NCI-H526 treated with DMSO at 0.1 percent for 48 hours (cell line): ENCODE measurements around the gene DSC3.

ENCODE experiments used
- DNase-seq: peaks from one replicate; lab custom pipeline; 2025; lab: John Stamatoyannopoulos, UW

The DSC3 gene

GRCh38 chr18:31042406-31043181 lies at the start of gene DSC3:
Gene DSC3 (minus strand): TSS chr18:31042742. CDS start chr18:31042660, 82 bp downstream.
- DNase-seq = peak; percentile 16

- no peak for DNase-seq
Measured at GRCh38 chr18:31091350-31091749, 48.8 kb upstream of the DSC3 start.

DNA sequence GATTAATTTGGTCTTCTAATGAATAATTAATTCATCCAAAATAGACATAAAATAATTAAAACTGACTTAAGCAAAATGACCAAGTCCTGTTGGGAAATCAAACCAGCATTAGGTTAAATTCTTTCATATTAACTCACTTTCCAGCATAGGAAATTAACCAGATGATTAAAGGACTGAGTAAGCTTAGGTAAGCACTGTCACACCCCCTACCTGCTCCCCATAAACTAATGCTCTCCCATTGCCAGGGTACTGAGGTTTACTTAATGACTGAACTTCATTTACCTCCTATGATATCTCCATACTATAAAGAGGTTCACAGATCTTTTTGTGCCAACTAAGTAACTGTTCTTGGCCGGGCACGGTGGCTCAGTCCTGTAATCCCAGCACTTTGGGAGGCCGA lies 46.0 kb upstream of the DSC3 start:
- DNase-seq = no peak

- no peak for DNase-seq
Measured at GRCh38 chr18:31079973-31080372, 37.4 kb upstream of the DSC3 start.

DNA sequence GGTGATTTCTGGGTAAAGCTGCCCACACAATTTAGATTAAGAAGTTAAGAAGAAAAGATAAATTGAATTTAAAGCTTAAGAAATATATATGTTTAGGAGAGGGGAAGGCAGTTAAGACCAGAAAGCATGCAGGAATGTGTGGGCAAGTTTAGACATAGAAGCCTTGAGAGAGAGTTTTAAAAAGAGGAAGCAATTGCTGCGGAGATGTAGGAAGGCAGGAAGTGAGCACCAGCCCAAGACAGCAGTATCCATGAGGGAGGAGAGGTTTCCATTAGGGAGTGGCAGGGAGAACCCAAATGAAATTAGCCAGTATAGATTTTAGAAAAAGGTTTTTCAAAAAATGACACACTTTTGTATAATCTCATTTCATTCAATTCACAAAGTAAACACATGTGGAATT lies 35.3 kb upstream of the DSC3 start:
- DNase-seq = no peak

DNA sequence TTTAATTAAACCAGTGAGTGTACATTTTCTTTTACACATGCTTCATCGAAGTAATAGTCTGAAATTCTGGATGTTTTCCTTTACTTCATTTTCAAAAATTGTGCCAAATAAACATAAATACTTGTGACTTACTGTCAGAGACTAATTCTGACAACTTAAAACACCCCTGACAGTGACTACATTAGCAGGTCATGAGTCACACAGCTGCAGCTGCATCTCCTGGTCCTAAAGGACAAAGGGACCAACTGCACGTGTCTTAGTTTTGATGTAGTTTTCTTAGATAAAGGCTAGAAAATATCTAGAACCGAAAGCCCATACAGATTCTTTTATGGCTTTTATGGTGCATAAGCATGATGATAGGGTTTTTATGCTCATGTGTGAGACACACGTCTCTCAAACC lies 29.6 kb upstream of the DSC3 start:
- DNase-seq = no peak

DNA sequence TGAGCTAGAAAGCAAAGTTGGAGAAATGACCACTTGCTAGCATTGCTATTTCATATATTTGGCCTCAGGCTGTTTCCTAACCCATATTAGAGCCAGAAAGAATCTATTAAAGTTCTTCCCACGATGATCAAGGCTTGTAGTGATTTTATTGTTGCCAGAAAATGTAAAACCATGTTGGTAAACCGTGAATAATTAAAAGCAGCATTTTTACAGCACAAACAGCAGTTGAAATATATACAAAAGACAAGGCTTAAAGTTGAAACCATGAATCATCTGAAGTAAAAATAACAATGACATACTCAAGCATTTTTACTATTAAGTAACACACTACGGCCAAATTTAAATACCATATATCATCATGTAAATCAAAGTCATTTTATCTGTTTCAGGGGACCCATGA lies 27.7 kb upstream of the DSC3 start:
- no peak for DNase-seq

- DNase-seq = no peak
Measured at GRCh38 chr18:31066266-31066665, 23.7 kb upstream of the DSC3 start.

DNA sequence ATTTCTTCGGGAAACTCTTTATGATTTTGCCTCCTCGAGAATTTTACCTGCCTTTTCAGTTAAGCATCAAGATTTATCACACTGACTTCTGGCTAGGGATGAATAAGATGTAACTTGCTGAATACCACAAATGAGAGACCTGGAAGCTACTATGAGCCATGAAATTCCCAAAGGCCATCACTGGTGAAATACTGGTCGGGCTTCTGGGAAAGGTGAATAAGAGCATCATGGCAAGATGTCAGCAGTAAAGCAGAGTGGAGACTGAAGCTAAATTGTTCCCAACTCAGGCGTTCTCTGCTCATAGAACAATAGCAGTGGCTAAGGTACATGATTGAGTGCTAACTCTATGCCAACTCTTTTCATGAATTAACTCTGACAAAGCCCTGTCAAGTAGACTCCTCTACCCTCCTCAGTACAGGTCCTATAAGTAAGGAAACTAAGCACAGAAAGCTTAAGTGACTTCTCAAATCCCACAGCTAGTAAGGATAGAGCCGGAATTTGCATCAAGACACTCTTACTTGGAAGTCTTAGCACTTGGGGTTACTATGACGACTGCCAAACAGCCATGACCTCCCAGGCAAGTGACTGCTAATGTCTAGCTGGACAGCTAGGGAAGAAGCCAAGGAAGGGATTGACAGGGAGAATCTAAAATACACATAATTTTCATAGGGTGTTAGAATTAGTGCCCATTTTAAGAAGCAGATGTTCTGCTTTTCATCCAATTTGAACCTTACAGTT lies 22.7 kb upstream of the DSC3 start:
- DNase-seq = no peak

- DNase-seq = no peak
Measured at GRCh38 chr18:31064130-31064529, 21.6 kb upstream of the DSC3 start.

- no peak for DNase-seq
Measured at GRCh38 chr18:31061945-31062344, 19.4 kb upstream of the DSC3 start.

DNA sequence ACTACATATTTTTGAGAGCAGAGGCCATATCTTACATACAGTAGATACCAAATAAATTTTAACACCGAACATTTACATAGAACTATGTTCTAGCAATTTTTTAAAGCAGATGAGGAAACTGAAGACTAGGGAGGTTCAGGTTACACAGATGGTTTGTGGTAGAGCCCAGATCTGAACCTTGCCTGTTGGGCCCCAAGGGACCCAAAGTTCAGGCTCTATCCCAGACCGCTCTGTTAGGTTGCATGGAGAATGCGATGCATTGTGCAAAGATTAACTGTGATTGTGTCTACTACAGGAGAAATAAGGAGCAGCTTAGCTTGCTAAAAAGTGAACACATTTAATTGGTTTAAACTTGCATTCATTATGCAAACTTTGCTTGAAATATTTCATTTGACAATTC lies 16.4 kb upstream of the DSC3 start:
- no peak for DNase-seq

GRCh38 chr18:31057917-31058316 lies 15.4 kb upstream of the DSC3 start:
- DNase-seq = no peak

DNA sequence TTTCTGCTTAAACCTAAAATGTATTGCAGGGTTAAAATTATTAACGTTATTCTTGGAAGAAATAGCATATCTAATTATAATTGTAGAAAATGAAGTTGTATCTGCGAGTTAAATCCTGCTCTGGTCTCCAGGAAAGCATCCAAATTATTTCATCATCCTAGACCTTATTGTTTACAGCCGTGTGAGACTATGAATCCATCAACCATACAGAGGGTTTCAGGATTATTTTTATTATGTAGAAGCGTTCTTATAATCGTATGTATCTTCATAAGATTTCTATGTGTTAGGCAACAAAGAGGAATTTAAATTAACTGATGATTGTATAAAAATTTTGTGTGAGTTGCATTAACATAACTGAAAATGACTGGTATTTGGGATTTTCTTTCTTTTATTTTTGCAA lies 14.5 kb upstream of the DSC3 start:
- DNase-seq = no peak

DNA sequence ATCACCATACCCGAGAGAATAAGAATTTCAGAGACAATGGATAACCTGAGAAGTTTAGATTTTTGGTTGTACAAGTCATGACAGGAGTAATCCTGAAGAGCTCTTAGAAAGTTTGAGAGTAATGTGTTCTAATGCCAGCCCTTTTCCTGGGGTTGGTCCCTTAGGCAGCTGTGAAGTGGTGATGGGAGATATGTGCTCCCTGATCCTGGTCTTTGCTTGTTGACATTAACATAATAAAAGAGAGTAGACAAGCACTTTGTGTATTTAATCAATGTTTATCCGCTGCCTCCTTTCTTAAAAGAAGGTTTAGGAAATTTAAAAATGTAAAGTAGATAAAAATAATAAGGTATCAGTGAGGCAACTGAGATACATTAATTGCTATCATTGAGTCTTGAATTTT lies 13.8 kb upstream of the DSC3 start:
- no peak for DNase-seq

DNA sequence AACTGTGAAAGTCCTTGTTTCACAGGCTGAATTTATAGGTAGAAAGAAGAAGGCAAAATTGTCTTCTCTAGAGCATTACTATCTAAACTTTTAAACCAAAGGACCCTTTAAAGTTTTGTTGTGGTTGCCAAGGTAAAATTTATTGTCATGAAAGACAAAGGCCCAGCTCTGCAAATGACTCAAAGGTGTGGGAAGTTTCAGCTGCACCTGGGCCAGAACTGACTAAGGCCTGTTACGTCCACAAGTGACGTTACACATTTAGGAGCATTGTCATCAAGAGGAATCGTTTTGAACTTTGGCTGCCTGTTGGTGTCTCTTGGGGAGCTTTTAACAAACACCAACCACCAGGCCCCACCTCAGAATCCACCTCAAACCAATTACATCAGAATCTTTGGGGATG lies 8.1 kb upstream of the DSC3 start:
- DNase-seq = no peak

- DNase-seq = no peak
Measured at GRCh38 chr18:31049189-31049588, 6.6 kb upstream of the DSC3 start.

- DNase-seq = no peak
Measured at GRCh38 chr18:31048216-31048615, 5.7 kb upstream of the DSC3 start.

DNA sequence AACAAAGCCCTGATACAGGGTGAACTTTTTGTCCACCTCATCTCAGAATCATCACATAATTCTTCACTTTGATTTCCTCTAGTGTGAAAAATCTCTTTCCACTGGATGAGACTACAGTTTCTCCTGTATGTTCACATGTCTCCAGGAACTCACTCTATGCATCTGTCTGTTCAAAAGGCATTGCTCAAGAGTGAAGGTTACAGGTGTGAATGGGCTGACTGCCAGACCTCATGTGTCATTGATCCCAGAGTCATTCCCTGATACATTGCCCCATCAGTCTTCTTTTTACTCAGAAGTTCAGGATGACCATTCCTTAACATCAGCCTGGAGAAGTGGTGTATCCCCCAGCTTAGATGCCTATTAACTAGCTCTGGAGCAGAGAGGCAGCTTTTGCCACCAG lies 4.4 kb upstream of the DSC3 start:
- no peak for DNase-seq

DNA sequence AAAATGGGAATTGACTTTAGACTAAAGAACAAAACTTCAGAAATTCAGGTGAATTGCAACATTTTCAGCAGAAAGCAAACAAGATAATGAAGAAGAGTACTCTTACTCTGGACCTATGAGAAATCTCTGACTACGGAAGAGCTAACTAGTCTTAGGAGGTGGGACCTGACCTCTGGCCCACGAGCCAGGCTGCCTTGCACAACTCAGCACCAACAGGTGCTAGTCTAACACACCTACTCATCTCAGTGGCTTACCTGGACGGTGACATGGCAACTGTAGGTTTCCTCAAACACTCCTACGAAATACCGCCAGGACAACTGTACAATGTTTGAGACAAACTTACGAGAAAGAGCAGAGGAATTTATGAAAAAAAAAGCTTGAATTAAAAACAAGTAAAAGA lies 3.1 kb upstream of the DSC3 start:
- DNase-seq = no peak

DNA sequence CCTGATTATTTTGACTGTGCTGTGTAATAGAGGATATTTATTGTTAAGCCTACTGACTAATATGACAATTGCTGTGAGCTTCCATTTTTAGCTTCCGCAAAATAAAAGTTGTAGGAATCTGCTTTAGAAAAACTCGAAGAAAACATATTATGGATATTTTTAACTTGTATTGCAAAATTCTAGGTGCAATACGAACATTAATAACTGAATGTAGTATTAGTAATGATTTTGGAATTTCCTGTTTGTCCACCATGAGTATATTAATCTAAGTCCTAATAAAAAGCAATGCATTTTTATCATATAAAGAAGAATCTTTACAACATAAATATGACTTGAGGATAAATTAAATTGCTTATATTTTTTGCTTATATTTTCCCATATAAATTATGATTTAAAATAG lies 2.4 kb upstream of the DSC3 start:
- DNase-seq = no peak

DNA sequence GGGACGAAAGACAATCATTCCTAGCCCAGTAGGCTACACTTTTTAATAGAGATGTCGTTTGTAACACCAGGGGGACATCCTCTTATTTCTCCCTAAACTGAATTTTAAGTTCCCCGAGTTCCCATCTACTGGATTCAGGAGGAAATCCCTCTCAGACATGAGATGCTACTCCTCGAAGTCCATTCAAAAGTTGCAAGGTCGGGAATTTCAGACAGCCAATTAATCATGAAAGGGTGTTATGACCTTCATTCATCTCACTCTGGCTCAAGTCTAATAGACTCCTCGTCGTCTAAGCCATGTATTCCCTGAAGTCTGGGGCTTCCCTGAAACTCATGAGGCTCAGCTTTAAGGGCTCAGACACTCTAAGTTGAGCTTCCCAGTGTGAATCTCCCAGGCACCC lies 1.2 kb upstream of the DSC3 start:
- no peak for DNase-seq

DNA sequence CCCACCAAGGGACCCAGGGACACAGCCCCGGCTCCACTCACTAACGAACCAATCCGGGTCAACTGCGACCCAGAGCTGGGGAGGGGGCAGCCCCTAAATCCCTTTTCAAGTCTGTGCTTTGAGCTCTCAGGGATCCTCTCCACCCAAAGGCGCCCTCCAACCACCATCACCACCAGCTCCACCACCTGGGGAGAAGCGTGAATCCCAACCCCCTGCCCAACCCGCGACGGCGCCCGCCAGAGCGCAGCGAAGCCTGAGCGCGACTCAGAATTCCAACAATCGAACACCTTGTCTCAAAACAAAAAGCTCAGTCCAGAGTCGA lies 497 bp downstream of the DSC3 start:
- no peak for DNase-seq
